Esophagus muscularis mucosa (tissue), 4 donors: Measurements from ENCODE around the gene PRM1. TPM values are rescaled to one million over a fixed set of nuclear protein-coding genes. Genes with fewer than 3 reads are reported as not detected.

Experiments
- DNase-seq: peaks from one replicate; pipeline ENCODE4 v3.0.0-alpha.2; 2017; ENCODE audit errors: extremely low spot score
- H3K27ac ChIP-seq, 4 donors: fragments of 200-600 bp; sonication (generic); replicated peaks in 1 of 4; 1 replicate in 3 of 4; 2 replicates in 1 of 4; pipeline ENCODE4 v1.5.1; 2016 to 2019; ENCODE audit warnings: mild to moderate bottlenecking in 1 of 4
- H3K27me3 ChIP-seq, 4 donors: fragments of 200-600 bp; sonication (generic); one replicate each; pipeline versions ENCODE4 v1.5.1 to v1.6.0; 2016 to 2019
- H3K36me3 ChIP-seq, 4 donors: fragments of 200-600 bp; sonication (generic); one replicate each; pipeline ENCODE4 v1.5.1; 2016 to 2019
- H3K4me1 ChIP-seq, 4 donors: fragments of 200-600 bp; sonication (generic); one replicate each; pipeline ENCODE4 v1.5.1; 2016 to 2019
- H3K4me3 ChIP-seq, 4 donors: fragments of 200-600 bp; sonication (generic); 1 replicate in 2 of 4; 2 replicates in 2 of 4; pipeline ENCODE4 v1.5.1; 2016 to 2019; ENCODE audit warnings: mild to moderate bottlenecking in 4 of 4, moderate library complexity in 1 of 4
- H3K9me3 ChIP-seq, 4 donors: fragments of 200-600 bp; sonication (generic); 1 replicate in 3 of 4; 2 replicates in 1 of 4; pipeline ENCODE4 v1.5.1; 2016 to 2019
- EP300 ChIP-seq: sonication (generic); formaldehyde crosslinking; IDR thresholded peaks from one replicate; pipeline ENCODE4 v1.6.1; 2017; ENCODE audit warnings: antibody characterized with exemption
- POLR2A ChIP-seq: fragments of 450-650 bp; IDR thresholded peaks from one replicate; pipeline ENCODE4 v1.6.1; 2017; ENCODE audit warnings: antibody characterized with exemption, moderate library complexity, mild to moderate bottlenecking, low read depth
- POLR2AphosphoS5 ChIP-seq, 2 donors: sonication (generic); formaldehyde crosslinking; IDR thresholded peaks; one replicate each; pipeline ENCODE4 v1.6.1; 2017; ENCODE audit warnings: antibody characterized with exemption in 2 of 2
- WGBS: methylation state at CpG from one replicate; pipeline ENCODE4 v1.1.5; 2018; 5-methylcytosine and 5-hydroxymethylcytosine counted together
- intact Hi-C: fragments of 100-400 bp; cut with DNase I; formaldehyde crosslinking; loops from one replicate; pipeline ENCODE4 v1.15.1; 2023
- total RNA-seq, 4 donors: library from RNA; depleted of rRNA; stranded (reverse); fragments of >200 nt; gene quantifications; one replicate each; pipeline versions ENCODE4 v1.1.0 to v1.2.1, GENCODE V29; 2016
- TF ChIP-seq, protein P1 (sequence below), 3 experiments: fragments of 200-600 bp in 2 of 3; fragments of 450-650 bp in 1 of 3; sonication (generic) in 2 of 3; IDR thresholded peaks; one replicate each; pipeline ENCODE4 v1.5.1; 2017 to 2019; ENCODE audit warnings: antibody characterized with exemption in 3 of 3, mild to moderate bottlenecking in 2 of 3, moderate library complexity in 1 of 3

Gene PRM1, protein sequence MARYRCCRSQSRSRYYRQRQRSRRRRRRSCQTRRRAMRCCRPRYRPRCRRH
- total RNA-seq, result not detected

DNA sequence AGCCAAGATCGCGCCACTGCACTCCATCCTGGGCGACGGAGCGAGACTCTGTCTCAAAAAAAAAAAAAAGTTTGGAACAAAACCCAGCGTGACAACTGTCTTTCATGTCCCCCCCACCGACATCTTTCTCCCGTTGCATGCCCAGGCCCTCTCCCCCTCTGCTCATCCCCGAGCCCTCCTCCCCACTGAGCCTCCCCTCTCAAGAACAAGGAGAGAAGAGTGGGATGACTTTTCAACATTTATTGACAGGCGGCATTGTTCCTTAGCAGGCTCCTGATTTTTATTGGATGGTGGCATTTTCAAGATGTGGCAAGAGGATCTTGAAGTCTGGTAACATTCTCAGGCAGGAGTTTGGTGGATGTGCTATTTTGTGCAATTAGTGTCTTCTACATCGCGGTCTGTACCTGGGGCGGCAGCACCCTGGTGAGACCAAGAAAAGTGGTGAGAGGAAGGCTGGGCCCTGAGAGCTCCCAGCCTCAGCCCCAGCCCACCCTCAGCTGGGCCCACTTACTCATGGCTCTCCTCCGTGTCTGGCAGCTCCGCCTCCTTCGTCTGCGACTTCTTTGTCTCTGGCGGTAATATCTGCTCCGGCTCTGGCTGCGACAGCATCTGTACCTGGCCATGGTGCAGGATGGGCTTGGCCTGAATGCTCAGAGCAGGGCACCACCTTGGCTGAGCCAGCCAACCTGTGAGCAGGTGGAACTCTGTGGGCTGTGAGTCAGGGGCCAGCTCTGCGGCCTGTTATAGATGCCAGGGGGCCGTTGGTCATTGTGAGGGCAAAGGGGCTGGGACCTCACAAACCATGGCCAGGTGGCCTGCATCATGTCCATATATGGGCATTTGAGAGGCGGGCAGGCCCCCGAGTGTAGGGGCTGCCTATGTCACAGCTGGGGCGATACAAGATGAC is at the start of gene PRM1:
Gene PRM1, minus strand, starts transcription at position 715 of the 907 bp plus-strand sequence. Its CDS starts 92 bp downstream, at position 623.
- no peak for TF ChIP-seq POLR2A
- TF ChIP-seq, protein P1, sequence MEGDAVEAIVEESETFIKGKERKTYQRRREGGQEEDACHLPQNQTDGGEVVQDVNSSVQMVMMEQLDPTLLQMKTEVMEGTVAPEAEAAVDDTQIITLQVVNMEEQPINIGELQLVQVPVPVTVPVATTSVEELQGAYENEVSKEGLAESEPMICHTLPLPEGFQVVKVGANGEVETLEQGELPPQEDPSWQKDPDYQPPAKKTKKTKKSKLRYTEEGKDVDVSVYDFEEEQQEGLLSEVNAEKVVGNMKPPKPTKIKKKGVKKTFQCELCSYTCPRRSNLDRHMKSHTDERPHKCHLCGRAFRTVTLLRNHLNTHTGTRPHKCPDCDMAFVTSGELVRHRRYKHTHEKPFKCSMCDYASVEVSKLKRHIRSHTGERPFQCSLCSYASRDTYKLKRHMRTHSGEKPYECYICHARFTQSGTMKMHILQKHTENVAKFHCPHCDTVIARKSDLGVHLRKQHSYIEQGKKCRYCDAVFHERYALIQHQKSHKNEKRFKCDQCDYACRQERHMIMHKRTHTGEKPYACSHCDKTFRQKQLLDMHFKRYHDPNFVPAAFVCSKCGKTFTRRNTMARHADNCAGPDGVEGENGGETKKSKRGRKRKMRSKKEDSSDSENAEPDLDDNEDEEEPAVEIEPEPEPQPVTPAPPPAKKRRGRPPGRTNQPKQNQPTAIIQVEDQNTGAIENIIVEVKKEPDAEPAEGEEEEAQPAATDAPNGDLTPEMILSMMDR (IDR thresholded peaks at IDR 0.05), result no peak
- no peak for TF ChIP-seq EP300
- no peak for TF ChIP-seq POLR2AphosphoS5 (IDR thresholded peaks at IDR 0.05)
- intact Hi-C loops, result no loop called here
- 87% methylated on average over 23 of the region's 25 CpGs for WGBS

DNA sequence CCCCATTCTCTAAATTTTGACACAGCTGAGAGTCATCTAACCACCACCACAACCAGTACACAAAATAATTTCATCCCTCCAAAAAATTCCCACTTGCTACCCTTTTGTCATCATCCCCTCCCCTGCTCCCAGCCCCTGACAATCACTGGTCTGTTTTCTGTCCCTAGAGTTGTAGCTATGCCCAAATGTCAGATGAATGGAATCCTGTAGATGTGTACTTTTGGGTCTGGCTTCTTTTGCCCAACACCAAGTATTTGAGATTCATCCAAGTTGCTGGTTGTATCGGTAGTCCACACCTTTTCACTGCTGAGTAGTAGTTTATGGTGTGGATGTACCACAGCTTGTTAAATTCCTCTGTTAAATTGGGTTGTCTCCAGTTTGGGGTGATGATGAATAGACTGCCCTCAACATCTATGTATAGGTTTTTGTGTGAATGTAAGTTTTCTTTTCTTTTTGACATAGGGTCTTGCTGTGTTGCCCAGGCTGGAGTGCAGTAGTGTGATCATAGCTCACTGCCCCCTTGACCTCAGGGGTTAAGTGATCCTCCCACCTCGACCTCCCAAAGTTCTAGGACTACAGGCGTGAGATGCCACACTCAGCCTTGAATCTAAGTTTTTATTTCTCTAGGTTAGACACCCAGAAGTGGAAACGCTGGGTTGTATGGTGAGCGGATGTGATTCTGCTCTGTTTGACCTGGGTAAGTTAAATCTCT is 49.6 kb upstream of the PRM1 start:
- Histone ChIP-seq H3K27me3 (peaks cover 0 to 3% (median 0%) of the 10 kb centered on the region in 4 donors), H3K9me3 (no peaks in the 10 kb centered on the region), H3K4me1 (peaks cover 14 to 22% (median 20%) of the 10 kb centered on the region in 4 donors), H3K36me3 (no peaks in the 10 kb centered on the region), H3K4me3 (no peak overlapping the region), H3K27ac (no peak overlapping the region)
- intact Hi-C loops, result no loop called here
- TF ChIP-seq, protein P1 (IDR thresholded peaks at IDR 0.05), result no peak
- TF ChIP-seq POLR2AphosphoS5 (IDR thresholded peaks at IDR 0.05), result no peak
- DNase-seq, result no peak
- 84% methylated on average over 5 of the region's 5 CpGs for WGBS

More for the DNA sequence above, at the start of gene PRM1:
- H3K4me3 ChIP-seq, result no peak within 1 kb of the TSS
- H3K4me1 ChIP-seq, result no peaks in the 10 kb centered on the region
- DNase-seq, result no peak
- no peaks in the 10 kb centered on the region for H3K36me3 ChIP-seq
- no peak within 1 kb of the TSS for H3K27ac ChIP-seq
- H3K9me3 ChIP-seq, result no peaks in the 10 kb centered on the region
- H3K27me3 ChIP-seq, result no peaks in the 10 kb centered on the region

DNA sequence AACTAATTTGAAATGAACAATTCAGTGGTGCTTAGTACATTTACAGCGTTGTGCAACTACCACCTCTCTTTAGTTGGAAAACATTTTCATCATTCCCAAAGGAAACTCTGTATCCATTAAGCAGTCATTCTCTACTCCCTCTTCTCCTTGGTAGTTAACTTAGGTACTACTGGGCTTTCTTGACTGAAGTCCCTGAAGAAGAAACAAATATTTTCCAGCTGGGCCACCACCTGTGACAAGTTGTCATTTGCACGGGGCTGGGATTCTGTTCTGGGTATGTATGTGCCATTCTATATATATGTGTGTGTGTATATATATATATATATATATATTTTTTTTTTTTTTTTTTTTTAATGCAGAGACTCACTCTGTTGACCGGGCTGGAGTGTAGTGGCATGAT is 48.8 kb upstream of the PRM1 start:
- peak overlapping the region in 1 of 4 donors; percentile 32 for H3K27ac ChIP-seq
- no peak for TF ChIP-seq POLR2AphosphoS5 (IDR thresholded peaks at IDR 0.05)
- no peak for TF ChIP-seq EP300
- TF ChIP-seq, protein P1 (IDR thresholded peaks at IDR 0.05), result no peak
- TF ChIP-seq POLR2A, result no peak
- WGBS, result 70% methylated on average over 3 of the region's 3 CpGs

DNA sequence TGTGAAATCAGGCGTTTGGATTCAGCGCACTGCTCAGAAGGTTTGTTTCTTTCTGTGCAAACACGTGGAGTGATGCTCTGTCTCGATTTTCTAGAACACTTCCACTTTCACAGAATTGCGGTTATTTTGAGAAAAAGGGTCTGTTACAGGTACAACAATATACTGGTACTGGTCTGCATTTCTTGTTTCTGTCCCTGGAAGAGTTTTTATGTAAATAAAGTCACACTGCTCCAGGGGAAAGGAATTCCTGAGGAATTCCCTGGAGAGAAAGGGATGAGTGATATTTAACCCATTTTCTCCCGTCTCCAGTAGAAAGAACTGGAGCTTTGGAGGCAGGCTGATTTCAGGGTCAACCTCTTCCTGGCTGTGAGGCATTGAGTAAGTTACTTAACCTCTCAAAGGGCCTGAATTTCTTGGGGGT is 48.0 kb upstream of the PRM1 start:
- no peak overlapping the region for H3K4me3 ChIP-seq
- peak overlapping the region in 2 of 4 donors; percentile 32 to 55 for H3K27ac ChIP-seq
- TF ChIP-seq POLR2AphosphoS5 (IDR thresholded peaks at IDR 0.05) (no peak), POLR2A (no peak), EP300 (no peak)
- TF ChIP-seq, protein P1 (IDR thresholded peaks at IDR 0.05), result no peak
- H3K36me3 ChIP-seq, result no peaks in the 10 kb centered on the region
- WGBS, result 24% methylated on average over 6 of the region's 6 CpGs
- DNase-seq, result no peak
- intact Hi-C loops, result no loop called here
- H3K4me1 ChIP-seq, result peaks cover 14 to 22% (median 20%) of the 10 kb centered on the region in 4 donors
- no peaks in the 10 kb centered on the region for H3K9me3 ChIP-seq
- H3K27me3 ChIP-seq, result peaks cover 0 to 3% (median 0%) of the 10 kb centered on the region in 4 donors

More for the DNA sequence above, 48.8 kb upstream of the PRM1 start:
- Histone ChIP-seq H3K4me3 (no peak overlapping the region), H3K4me1 (peaks cover 14 to 22% (median 20%) of the 10 kb centered on the region in 4 donors), H3K36me3 (no peaks in the 10 kb centered on the region), H3K9me3 (no peaks in the 10 kb centered on the region), H3K27me3 (peaks cover 0 to 3% (median 0%) of the 10 kb centered on the region in 4 donors)
- DNase-seq, result no peak
- intact Hi-C loops, result no loop called here
